ENCODE data around the gene NHS.

GRCh38 chrX:17581641-17582040 lies 206.6 kb downstream of the NHS start:
- no peak for TF ChIP-seq POLR2A (IDR thresholded peaks at IDR 0.05)
- TF ChIP-seq, protein P1, sequence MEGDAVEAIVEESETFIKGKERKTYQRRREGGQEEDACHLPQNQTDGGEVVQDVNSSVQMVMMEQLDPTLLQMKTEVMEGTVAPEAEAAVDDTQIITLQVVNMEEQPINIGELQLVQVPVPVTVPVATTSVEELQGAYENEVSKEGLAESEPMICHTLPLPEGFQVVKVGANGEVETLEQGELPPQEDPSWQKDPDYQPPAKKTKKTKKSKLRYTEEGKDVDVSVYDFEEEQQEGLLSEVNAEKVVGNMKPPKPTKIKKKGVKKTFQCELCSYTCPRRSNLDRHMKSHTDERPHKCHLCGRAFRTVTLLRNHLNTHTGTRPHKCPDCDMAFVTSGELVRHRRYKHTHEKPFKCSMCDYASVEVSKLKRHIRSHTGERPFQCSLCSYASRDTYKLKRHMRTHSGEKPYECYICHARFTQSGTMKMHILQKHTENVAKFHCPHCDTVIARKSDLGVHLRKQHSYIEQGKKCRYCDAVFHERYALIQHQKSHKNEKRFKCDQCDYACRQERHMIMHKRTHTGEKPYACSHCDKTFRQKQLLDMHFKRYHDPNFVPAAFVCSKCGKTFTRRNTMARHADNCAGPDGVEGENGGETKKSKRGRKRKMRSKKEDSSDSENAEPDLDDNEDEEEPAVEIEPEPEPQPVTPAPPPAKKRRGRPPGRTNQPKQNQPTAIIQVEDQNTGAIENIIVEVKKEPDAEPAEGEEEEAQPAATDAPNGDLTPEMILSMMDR (IDR thresholded peaks at IDR 0.05), result no peak
